Measurements from ENCODE around the gene B4GALNT1. TPM values are rescaled to one million over a fixed set of nuclear protein-coding genes. Genes with fewer than 3 reads are reported as not detected.

Gene B4GALNT1
- total and polyA plus RNA-seq, 4 donors: 0.11 to 0.30 (median 0.25) TPM; not detected in 1

DNA sequence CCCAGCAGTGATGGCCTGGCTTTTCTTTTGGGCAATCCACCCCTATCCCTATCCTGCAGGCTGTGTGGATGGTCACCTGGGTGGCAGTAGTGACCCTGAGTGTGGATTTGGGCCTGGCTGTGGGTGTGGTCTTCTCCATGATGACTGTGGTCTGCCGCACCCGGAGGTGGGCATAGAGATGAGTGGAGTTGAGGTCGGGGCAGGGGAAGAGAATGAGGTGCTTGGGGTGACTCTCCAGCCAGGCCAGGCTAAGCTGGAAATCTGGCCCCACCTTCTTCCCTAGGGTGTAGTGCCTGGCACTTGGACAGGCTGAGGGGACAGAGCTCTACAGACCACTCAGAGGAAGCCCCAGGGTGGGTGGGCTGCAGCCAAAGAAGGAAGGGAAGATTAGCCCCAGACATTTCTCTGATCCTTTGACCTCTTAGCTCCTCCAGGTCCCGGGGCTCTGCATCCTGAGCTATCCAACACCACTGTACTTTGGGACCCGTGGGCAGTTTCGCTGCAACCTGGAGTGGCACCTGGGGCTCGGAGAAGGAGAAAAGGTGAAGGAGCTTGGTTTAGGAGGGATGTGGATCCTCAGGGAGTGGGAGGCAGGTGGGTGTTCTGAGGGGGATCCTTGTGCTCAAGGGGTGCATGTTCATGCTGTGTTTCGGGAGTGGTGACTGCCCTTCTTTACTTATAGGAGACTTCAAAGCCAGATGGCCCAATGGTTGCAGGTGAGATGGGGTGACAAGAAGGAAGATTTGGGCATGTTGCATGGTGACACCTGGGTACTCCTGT, 8.4 kb downstream of the B4GALNT1 start (continued):
- TF ChIP-seq, protein P1, sequence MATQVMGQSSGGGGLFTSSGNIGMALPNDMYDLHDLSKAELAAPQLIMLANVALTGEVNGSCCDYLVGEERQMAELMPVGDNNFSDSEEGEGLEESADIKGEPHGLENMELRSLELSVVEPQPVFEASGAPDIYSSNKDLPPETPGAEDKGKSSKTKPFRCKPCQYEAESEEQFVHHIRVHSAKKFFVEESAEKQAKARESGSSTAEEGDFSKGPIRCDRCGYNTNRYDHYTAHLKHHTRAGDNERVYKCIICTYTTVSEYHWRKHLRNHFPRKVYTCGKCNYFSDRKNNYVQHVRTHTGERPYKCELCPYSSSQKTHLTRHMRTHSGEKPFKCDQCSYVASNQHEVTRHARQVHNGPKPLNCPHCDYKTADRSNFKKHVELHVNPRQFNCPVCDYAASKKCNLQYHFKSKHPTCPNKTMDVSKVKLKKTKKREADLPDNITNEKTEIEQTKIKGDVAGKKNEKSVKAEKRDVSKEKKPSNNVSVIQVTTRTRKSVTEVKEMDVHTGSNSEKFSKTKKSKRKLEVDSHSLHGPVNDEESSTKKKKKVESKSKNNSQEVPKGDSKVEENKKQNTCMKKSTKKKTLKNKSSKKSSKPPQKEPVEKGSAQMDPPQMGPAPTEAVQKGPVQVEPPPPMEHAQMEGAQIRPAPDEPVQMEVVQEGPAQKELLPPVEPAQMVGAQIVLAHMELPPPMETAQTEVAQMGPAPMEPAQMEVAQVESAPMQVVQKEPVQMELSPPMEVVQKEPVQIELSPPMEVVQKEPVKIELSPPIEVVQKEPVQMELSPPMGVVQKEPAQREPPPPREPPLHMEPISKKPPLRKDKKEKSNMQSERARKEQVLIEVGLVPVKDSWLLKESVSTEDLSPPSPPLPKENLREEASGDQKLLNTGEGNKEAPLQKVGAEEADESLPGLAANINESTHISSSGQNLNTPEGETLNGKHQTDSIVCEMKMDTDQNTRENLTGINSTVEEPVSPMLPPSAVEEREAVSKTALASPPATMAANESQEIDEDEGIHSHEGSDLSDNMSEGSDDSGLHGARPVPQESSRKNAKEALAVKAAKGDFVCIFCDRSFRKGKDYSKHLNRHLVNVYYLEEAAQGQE (IDR thresholded peaks at IDR 0.05): no peak
- no peak for TF ChIP-seq GABPA (IDR thresholded peaks at IDR 0.05 in 1 of 2, conservative IDR thresholded peaks at IDR 0.05 in 1 of 2)
- no peak for TF ChIP-seq SP1 (IDR thresholded peaks at IDR 0.05)

- TF ChIP-seq TAF1 (conservative IDR thresholded peaks at IDR 0.05) (no peak), JUND (IDR thresholded peaks at IDR 0.05) (no peak), RXRA (IDR thresholded peaks at IDR 0.05) (no peak), SP1 (IDR thresholded peaks at IDR 0.05) (no peak)
- Histone ChIP-seq H3K36me3 (ENCODE audit: control insufficient read depth in 4 of 4, insufficient read depth in 3 of 4, low read depth in 1 of 4, low read length in 3 of 4) (no peaks in the 10 kb centered on the region), H3K27me3 (ENCODE audit: control insufficient read depth in 4 of 4, insufficient read depth in 4 of 4, low read length in 3 of 4) (peaks cover 9 to 32% (median 13%) of the 10 kb centered on the region in 4 donors), H3K9ac (ENCODE audit: low read depth in 1 of 2, low read length in 2 of 2) (no peak overlapping the region), H3K27ac (ENCODE audit: low read depth in 1 of 2, low read length in 2 of 2) (no peak overlapping the region), H3K4me1 (ENCODE audit: control insufficient read depth in 4 of 4, insufficient read depth in 4 of 4, low read length in 3 of 4) (peaks cover 11 to 26% (median 15%) of the 10 kb centered on the region in 4 donors), H3K4me3 (ENCODE audit: low read depth in 1 of 3, low read length in 3 of 3) (no peak overlapping the region), H3K9me3 (ENCODE audit: control insufficient read depth in 4 of 4, low read length in 3 of 4) (no peaks in the 10 kb centered on the region)
- WGBS: 55% methylated on average over 5 of the region's 5 CpGs
- no peak for DNase-seq (ENCODE audit: low spot score)
These were observed 9.1 kb downstream of the B4GALNT1 start for GRCh38 chr12:57623811-57624390.

DNA sequence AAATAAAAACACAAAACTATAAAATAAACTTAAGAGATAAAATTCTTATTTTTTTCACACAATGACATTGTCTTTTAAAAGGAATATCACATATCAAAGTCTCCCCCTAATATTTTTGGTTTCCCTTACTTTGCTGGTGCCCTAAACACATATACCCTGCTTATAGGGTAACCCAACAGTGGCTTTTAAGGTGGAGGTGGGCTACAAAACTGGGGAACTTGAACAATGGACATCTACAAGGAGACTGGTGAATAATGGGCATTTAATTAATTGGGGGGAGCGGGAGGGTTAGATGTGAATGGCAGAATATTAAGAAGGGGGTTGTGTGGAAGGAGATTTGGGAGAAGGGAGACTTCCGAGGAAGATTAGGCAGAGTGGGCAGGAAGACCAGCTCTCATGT, 9.6 kb downstream of the B4GALNT1 start:
- H3K4me3 ChIP-seq (ENCODE audit: low read depth in 1 of 3, low read length in 3 of 3): no peak overlapping the region
- DNase-seq (ENCODE audit: low spot score): no peak
- H3K27ac ChIP-seq (ENCODE audit: low read depth in 1 of 2, low read length in 2 of 2): no peak overlapping the region
- WGBS: 68% methylated on average over 2 of the region's 2 CpGs
- H3K36me3 ChIP-seq (ENCODE audit: control insufficient read depth in 4 of 4, insufficient read depth in 3 of 4, low read depth in 1 of 4, low read length in 3 of 4): no peaks in the 10 kb centered on the region
- H3K4me1 ChIP-seq (ENCODE audit: control insufficient read depth in 4 of 4, insufficient read depth in 4 of 4, low read length in 3 of 4): peaks cover 11 to 26% (median 15%) of the 10 kb centered on the region in 4 donors
- H3K9ac ChIP-seq (ENCODE audit: low read depth in 1 of 2, low read length in 2 of 2): no peak overlapping the region
- H3K9me3 ChIP-seq (ENCODE audit: control insufficient read depth in 4 of 4, low read length in 3 of 4): no peaks in the 10 kb centered on the region
- peaks cover 9 to 32% (median 12%) of the 10 kb centered on the region in 4 donors for H3K27me3 ChIP-seq (ENCODE audit: control insufficient read depth in 4 of 4, insufficient read depth in 4 of 4, low read length in 3 of 4)
- TF ChIP-seq TAF1 (conservative IDR thresholded peaks at IDR 0.05): no peak
- TF ChIP-seq RAD21 (IDR thresholded peaks at IDR 0.05): no peak
- TF ChIP-seq SP1 (IDR thresholded peaks at IDR 0.05): no peak
- no peak for TF ChIP-seq GABPA (IDR thresholded peaks at IDR 0.05 in 1 of 2, conservative IDR thresholded peaks at IDR 0.05 in 1 of 2)
- no peak for TF ChIP-seq EGR1 (IDR thresholded peaks at IDR 0.05; ENCODE audit: low read depth in 2 of 2)
- no peak for TF ChIP-seq FOXA2 (IDR thresholded peaks at IDR 0.05)
- no peak for TF ChIP-seq MAX (IDR thresholded peaks at IDR 0.05)
- TF ChIP-seq, protein P2, sequence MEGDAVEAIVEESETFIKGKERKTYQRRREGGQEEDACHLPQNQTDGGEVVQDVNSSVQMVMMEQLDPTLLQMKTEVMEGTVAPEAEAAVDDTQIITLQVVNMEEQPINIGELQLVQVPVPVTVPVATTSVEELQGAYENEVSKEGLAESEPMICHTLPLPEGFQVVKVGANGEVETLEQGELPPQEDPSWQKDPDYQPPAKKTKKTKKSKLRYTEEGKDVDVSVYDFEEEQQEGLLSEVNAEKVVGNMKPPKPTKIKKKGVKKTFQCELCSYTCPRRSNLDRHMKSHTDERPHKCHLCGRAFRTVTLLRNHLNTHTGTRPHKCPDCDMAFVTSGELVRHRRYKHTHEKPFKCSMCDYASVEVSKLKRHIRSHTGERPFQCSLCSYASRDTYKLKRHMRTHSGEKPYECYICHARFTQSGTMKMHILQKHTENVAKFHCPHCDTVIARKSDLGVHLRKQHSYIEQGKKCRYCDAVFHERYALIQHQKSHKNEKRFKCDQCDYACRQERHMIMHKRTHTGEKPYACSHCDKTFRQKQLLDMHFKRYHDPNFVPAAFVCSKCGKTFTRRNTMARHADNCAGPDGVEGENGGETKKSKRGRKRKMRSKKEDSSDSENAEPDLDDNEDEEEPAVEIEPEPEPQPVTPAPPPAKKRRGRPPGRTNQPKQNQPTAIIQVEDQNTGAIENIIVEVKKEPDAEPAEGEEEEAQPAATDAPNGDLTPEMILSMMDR (IDR thresholded peaks at IDR 0.05; ENCODE audit: low read depth, low read length, missing input control): no peak
- TF ChIP-seq HNF4A (conservative IDR thresholded peaks at IDR 0.05): no peak
- TF ChIP-seq ATF3 (IDR thresholded peaks at IDR 0.05): no peak
- no peak for TF ChIP-seq YY1 (IDR thresholded peaks at IDR 0.05)
- no peak for TF ChIP-seq NR2F2 (IDR thresholded peaks at IDR 0.05)
- TF ChIP-seq, protein P3, sequence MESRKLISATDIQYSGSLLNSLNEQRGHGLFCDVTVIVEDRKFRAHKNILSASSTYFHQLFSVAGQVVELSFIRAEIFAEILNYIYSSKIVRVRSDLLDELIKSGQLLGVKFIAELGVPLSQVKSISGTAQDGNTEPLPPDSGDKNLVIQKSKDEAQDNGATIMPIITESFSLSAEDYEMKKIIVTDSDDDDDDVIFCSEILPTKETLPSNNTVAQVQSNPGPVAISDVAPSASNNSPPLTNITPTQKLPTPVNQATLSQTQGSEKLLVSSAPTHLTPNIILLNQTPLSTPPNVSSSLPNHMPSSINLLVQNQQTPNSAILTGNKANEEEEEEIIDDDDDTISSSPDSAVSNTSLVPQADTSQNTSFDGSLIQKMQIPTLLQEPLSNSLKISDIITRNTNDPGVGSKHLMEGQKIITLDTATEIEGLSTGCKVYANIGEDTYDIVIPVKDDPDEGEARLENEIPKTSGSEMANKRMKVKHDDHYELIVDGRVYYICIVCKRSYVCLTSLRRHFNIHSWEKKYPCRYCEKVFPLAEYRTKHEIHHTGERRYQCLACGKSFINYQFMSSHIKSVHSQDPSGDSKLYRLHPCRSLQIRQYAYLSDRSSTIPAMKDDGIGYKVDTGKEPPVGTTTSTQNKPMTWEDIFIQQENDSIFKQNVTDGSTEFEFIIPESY (IDR thresholded peaks at IDR 0.05): no peak
- TF ChIP-seq FOXA1 (IDR thresholded peaks at IDR 0.05): no peak
- no peak for TF ChIP-seq RXRA (IDR thresholded peaks at IDR 0.05)
- no peak for TF ChIP-seq JUND (IDR thresholded peaks at IDR 0.05)
- TF ChIP-seq, protein P1 (IDR thresholded peaks at IDR 0.05): no peak

All from liver (tissue), 9 donors.